GM18508 (cell line): ENCODE data around the gene MEGF9.
"Not testable (repeated sequence)": the region's sequence is repeated elsewhere in the genome, so short reads cannot be mapped to it uniquely, and the experiment has no call there.

Experiments
- ATAC-seq: cut with Tn5 transposase; IDR thresholded peaks from one replicate; pipeline ENCODE4 v1.9.1; 2021; ENCODE audit warnings: moderate number of reproducible peaks; ENCODE audit not compliant: insufficient read depth, unreplicated experiment

MEGF9 gene

DNA sequence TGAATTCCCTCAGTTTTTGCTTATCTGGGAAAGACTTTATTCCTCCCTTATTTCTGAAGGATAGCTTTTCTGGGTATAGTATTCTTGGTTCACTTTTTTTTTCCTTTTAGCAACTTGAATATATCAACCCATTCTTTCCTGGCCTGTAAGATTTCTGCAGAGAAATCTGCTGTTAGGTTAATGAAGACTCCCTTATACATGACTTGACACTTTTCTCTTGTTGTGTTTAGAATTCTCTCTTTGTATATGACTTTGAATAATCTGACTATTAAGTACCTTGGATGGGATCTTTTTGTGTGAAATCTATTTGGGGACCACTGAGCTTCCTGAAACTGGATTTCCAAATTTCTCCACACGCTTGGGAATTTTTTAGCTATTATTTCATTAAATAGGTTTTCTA, 79.3 kb downstream of the MEGF9 start:
- ATAC-seq: no peak

DNA sequence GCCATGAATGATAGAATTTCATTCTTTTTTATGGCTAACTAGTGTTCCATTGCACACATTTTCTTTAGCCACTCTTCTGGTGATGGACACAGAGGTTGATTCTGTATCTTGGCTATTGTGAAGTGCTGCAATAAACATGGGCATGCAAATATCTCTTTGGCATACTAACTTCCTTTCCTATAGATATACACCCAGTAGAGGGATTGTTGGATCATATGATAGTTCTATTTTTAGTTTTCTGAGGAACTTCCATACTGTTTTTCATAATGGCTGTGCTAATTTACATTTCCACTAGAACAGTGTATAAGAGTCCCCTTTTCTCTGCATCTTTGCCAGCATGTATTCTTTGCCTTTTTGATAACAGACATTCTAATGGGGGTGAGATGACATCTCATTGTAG, 83.9 kb downstream of the MEGF9 start:
- no peak for ATAC-seq

DNA sequence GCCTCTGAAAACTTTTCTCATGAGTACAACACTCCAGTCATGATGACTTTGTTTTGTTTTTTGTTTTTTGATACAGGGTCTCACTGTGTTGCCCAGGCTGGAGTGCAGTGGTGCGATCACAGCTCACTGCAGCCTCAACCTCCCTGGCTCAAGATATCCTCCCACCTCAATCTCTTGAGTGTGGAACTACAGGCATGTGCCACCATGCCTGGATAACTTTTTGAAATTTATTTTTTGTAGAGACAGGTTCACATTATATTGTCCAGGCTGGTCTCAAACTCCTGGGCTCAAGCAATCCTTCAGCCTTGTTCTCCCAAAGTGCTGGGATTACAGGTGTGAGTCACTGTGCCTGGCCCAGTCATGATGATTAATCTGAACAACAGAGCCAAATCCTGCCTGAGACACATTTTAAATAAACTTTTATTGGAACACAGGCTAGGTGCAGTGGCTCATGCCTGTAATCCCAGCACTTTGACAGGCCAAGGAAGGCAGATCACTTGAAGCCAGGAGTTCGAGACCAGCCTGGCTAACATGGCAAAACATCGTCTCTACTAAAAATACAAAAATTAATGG, 85.3 kb downstream of the MEGF9 start:
- not testable (repeated sequence) for ATAC-seq

DNA sequence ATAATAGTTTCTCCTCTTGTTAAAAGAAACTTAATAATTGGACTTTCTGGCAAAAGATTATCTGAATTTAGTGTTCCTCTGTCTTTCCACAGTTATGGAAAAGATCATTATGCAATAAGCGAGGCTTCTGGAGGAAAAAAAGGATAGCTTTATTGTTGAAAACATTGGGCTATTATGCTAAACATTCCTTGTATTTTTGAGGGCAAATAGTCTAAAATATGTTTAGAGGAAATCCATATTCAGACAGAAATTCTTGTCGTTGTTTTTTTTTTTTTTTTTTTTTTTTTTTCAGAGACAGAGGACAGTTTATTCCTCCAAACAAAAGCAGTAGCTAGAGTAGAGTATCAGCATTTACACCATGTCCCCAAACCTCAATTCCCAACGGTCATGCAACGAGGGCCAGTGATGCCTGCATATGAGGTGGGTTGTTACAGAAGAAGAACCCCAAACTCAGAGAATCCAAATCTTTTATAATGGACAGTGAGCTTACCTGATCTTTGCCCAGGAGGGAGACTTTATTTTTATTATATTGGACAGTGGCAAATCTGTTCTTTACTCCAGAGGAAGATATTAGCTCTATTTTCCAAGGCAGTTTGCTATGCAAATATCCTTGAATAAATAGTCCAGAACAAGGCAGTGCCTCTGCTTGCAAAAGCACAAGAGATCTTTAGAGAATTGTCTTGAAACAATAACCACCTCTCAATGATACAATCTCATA, 85.9 kb downstream of the MEGF9 start:
- no peak for ATAC-seq

DNA sequence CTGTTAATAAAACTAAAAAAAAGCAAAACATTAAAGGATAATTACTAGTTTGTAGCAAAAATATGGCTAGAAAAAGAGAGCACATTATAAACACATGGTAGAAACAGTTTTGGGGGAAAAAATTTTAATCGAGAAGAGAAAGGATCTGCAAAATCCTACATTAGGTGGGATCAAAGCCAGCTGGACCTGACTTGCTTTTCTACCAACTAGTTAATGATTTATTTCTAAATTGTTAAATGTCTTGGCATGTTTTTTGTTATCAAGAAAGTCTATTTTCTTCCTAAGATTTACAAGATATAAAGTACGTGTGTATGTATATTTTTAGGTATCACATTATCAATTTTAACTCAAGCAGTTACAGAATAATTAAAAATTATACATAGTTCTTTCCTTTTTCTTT, 87.2 kb downstream of the MEGF9 start:
- no peak for ATAC-seq

DNA sequence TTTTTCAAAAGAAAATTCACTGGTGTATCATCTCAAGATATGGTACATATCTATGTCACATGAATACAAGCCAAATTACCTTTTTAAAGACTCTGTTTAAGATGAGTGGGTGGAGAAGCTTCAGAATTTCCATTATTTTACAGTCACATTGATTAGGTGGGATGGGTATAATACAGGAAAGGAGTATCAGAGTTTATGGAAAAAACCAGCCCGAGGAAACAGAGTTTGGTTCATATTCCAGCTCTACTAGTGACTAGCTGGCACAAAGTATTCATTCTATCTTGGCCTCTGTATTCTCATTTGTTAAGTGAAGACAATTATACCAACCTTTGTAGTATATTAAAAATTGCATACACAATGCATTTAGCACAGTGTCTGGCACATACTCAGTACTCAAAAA, 87.8 kb downstream of the MEGF9 start:
- ATAC-seq: no peak

DNA sequence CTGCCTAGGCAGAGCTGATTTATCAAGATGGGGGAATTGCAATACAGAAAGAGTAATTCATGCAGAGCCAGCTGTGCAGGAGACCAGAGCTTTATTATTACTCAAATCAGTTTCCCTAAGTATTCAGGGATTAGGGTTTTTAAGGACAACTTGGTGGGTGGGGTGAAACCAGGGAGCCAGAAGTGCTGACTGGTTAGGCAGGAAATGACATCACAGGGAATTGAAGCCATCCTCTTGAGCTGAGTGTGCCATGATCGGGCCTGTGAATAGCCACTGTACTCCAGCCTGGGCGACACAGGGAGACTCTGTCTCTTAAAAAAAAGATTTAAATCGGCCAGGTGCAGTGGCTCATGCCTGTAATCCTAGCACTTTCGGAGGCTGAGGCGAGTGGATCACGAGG, 89.0 kb downstream of the MEGF9 start:
- no peak for ATAC-seq

DNA sequence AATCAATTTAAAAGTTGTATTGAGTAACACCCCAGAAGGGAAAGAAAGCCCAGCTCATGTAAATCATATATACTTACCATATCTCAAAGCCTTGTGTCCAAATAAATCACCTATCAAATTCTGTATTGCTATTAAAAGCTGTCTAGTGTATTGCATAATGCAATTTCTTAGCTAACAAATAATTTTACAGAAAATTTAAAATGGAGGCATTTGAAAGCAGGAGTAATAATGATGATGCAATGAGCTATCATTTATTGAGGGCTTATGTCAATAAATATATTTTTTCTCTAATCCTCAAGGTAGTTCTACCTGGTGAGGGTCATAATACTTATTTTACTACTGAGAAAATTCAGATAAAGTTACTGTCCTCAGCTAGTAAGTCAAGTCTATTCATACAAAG, 91.5 kb downstream of the MEGF9 start:
- no peak for ATAC-seq

DNA sequence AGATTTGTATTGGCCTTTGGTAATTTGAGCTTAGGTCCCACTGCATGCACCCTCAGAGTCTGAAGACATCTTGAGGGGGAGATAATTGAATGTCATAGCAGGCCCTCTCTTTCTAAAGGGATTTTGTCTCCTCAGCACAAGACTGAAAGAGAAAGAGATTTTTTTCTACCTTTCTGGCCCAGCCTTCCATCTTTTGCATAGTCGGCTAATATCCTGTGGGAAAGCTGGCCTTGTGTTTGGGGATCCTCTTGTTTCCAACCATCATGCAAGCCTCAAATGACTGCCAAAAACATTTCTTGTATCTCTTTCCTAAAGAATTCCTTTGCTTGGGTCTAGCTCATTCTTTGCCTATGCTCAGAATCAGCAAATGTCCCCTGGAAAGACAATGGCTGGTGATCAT, 92.3 kb downstream of the MEGF9 start:
- no peak for ATAC-seq

DNA sequence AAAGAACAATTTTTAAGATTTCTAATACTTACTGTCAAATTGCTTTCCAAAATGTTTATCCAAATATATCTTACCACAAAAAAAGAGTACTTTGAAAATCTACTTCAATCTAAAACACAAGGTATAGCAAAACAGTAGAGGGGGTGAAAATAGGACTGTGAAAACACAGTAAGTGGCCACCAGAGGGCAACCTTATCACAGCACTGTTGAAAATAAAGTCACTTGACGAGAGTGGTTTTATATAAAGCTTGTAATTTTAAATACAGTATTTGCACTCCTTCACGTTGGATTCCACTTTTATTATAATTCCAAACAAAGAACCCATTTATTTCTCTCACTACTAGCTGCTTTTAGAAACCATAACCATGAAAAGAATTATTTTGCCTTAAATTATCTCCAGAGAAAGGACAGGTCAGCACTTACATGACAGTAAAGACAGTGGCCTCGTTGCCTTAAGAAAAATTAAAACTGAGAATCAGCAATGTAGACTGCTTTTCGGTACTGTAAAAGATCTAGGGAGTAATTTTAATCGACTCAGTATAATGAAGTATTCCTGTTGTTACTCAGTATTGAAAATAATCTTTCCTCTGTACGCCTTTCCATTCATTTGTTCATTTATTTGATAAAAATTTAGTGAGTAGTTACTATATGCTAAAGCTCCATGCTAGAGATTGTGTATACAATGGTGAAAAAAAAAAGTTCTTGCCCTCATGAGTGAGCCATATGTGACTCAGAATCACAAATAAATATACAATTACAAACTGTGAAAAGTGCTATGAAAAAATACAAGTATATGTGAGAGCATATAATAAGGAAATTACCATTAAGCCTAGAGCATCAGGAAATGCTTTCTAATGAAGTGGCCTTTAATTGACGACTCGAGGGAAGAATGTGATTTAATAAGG, 94.3 kb downstream of the MEGF9 start:
- no peak for ATAC-seq

DNA sequence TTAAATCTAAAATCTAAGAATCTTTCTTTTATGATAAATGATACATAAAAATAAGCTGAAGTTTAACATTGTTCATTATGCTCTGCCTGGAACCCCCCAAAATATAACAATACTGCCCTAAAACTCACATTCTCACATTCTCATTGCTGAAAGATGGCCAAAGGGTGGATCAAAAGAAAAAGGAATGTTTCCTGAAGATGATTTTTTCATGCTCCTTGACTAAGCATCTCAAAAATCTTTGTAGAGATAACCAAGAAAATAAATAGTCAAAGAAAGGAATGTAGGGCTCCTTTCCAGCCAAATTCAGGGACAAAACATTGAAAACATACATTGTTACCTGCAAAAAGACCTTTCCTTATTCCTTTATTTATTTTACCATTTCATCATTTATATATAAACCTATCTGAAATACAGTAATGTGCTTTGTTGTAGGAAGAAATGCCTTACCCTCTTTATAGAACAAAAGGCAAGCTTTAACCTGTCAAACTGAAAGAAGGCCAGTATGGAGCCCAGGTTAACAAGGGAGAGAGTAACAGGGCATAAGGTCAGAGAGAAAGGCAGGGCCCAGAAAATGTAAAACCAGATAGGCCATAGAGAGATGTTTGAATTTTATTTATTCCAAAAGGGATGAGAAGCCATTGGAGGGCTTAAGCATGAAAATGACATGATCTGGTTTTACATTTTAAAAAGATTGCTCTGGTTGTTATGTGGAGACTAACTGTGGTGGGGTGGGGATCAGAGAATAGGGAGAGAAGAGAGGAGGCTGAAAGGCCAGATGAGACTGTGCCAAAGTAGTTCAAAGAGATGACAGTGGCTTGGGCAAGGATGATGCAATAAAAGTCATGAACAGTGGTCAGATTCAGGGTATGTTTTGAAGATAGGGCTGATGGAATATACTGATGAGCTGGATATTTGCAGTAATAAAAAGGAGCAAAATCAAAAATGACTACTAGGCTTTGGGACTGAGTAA, 97.0 kb downstream of the MEGF9 start:
- no peak for ATAC-seq

DNA sequence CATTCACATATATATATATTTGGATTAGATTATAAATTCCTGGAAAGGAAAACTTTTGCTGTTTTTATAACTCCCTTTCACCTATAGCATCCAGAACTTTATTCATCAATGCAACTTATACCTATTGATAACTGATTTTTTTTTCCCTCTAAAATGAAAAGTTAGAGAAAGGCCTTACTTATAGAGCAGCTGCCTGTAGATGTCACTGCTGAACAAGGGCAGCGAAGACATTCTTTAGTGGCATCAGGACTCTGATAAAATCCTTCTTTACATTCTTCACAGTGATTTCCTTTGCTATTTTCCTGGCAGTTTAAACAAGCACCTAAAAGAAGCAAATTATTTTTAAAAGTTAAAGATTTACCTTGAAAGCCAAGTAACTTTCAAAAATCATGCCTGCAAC, 102.1 kb downstream of the MEGF9 start:
- no peak for ATAC-seq

DNA sequence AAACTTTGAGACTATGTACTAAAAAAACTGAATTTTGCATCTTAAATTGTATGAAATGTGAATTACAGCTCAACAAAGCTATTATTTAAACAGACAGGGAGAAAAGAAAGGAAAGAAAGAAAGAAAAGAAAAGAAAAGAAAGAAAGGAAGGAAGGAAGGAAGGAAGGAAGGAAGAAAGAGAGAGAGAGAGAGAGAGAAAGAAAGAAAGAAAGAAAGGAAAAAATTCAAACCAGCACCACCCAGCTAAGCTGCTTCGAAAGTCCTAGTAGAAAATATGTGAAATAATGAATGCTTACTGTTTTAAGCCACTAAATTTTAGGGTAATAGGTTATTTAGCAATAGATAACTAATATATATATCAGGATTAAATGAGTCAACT, 102.6 kb downstream of the MEGF9 start:
- no peak for ATAC-seq

DNA sequence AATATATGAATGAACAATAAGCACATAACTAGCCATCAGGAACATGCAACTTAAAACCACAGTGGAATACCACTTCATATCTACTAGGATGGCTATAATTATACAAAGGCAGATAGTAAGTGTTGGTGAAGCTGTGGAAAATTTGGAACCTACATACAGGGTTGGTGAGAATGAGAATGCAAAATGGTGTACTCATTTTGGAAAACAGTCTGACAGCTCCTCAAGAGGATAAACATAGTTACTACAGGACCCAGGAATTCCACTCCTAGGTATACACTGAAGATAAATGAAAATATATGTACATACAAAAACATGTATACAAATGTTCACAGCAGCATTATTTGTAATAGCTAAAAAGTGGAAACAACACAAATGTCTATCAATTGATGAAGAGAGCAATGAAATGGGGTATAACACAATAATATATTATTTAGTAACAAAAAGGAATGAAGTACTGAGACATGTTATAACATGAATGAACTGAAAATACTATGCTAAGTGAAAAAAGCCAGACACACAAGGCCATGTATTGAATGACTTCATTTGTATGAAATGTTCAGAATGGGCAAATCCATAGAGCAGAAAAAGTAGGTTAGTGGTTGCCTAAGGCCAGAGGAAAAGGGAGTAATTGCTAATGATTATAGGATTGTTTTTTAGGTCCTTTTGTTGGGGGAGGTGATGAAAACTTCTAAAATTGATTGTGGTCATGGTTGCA, 103.1 kb downstream of the MEGF9 start:
- no peak for ATAC-seq

DNA sequence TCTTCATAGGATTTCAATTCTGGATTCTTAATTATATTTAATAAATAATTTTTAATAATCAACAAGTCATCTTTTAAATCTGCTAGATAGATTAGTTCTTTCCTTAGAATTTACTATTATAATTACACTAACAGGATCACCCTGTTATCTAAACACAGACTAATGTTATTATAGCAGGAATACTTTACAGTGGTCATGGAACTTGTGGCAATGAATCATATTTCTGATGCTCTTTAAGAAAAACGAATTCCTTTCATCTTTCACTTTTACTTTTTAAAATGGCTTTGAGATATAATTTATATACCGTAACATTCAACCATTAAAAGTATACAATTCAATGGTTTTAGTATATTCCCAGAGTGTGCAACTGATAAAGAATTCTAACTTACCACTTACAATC, 104.6 kb downstream of the MEGF9 start:
- ATAC-seq: no peak

DNA sequence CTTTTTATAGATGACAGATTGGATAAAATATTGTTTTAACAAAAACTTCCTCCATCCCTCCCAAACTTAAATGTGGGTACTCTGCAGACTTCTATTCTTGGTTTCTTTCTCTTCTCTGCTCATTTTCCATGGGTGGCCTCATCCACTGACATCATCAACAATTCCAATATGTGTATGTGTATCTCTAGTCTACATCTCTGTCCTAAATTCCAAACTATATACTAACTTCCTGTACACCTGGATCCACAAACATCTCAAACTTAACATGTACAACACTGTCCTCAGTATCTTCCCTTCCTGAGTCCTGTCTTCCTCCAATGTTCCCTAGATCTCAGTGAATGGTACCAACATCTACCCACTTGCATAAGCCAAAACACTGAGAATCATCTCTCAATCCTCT, 105.8 kb downstream of the MEGF9 start:
- ATAC-seq: no peak

DNA sequence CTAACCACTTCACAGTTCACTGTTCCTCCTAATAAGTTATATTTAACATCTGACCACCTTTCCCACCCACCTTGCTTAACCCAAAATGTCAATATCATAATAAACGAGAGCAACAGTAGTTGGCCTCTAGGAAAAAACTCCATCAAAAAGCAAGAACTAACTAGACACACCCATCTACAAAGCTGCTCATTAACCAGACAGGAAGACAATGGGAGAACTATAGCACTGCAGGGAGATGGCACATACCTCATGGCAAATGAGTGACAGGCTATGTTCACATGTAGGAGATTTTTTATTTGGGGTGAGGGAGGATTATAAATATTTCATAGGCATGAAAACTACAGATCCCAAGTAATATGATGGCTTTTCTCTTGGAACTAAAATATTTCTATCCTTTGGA, 110.7 kb downstream of the MEGF9 start:
- ATAC-seq: no peak

DNA sequence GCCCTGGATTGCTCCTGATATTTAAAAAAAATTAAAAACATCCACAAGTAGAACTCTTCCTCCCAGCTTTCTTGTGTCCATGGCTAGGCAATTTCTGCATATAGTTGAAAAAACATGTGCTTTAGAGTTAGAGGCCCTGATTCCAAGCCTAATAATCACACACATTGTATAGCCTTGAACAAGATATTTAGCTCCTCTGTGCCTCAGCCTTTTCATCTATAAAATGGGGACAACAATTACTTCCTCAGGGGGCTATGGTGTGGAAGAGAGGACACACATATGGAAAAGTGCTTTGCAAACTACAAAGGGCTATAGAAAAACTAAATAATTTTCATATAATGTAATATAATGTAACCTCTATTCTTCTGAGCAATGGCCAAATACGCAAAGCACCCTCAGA, 111.3 kb downstream of the MEGF9 start:
- ATAC-seq: no peak

DNA sequence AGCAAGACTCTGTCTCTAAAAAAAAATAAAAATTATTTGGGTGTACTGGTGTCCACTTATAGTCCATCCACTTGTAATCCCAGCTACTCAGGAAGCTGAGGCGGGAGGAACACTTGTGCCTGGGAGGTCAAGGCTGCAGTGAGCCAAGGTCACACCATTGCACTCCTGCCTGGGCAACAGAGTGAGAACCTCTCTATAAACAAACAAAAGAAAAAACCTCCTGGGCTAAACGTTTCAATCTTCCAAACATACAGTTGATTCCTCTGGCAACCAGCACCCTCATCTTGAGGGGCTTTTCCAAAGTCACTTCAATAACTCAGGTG, 120.4 kb downstream of the MEGF9 start:
- ATAC-seq: no peak
